NCI-H1417 treated with DMSO at 0.1 percent for 48 hours (cell line): Measurements from ENCODE around the gene KIRREL3.

Experiments
- DNase-seq: peaks from one replicate; lab custom pipeline; 2025; lab: John Stamatoyannopoulos, UW

KIRREL3 gene

DNA sequence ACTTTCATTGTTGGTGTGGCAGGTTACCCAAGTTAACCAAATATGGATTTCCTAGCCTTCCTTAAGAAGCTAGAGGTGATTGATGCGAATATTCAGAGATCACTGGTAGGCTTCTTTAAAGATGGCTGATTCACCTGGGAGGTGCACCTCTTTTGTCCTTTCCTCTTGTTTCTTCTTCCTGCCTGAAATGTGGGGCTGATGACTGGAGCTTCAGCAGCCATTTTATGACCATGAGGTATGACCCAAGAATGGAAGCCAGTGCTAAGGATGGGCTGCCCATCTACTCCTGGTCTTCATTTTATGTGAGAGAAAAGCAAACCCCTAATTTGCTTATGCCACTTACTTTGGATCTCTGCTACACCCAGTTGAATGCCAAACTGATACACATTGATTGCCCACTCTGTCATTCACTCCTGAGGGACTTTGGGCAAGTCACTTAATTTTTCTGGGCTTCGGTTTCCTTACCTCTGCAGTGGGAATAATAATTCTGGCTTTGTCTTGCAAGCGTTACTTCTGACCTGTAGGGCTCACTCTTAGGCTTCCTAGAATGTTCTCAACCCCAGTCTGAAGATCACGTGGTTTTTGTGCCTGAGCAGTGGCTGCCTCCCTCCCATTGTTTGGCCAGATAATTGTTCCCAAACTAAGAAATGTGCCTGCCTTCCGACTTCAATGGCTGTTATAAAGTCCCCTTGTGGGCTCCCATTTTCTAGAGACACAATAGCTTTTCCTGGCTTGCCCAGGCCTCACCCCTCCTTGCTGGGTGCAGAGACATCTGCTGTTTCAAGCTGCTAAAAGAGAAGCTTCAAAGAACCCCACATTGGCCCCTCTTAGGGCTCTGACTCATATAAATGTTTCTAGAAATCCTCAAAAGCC is 402.0 kb downstream of the KIRREL3 start:
- no peak for DNase-seq

- DNase-seq: no peak
Measured at GRCh38 chr11:126597041-126597440, 403.5 kb downstream of the KIRREL3 start.

DNA sequence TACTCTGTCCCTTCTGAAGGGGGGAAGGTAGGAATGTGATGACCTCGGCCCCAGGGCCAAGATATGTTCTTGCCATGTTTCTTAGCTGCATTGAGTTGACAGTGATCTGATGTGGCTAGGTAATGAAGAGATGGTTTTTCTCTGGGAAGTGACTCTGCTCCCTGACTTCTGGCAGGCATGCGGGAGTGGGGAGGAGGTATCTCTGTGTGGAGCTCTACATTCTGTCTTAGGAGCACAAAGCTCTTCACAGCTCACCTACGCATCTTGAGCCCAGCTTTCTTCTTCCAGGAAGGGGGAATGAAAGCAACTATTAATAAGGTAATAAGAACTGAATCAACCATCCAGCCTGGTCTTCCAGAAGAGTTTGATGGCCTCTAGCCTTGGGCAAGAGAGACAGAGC is 404.1 kb downstream of the KIRREL3 start:
- no peak for DNase-seq

GRCh38 chr11:126595560-126595959 is 405.0 kb downstream of the KIRREL3 start:
- DNase-seq: no peak

DNA sequence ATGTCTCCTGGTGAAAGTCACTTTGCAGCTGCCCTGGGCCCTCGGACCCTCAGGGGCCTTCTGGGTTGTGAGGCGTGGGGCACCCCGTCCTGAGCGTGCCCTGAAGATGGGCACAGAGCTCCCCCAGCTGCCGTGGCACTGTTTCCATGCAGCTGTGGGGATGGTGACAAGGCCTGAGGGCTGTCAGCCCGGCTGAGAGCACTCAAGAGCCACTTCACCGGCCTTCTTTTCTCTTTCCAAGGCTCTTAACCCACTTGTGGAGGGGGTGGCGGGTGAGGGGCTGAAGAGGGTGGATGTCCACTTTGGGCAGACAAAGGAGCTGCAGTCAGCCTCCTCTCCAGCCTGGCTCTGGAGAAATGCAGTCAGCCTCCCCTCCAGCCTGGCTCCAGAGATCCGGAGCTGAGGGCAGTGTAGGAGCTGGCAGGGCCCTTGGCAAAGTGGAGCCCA is 405.6 kb downstream of the KIRREL3 start:
- DNase-seq: no peak

GRCh38 chr11:126592496-126593410 is 407.8 kb downstream of the KIRREL3 start:
- peak; percentile 15 for DNase-seq

- no peak for DNase-seq
Measured at GRCh38 chr11:126591966-126592489, 408.5 kb downstream of the KIRREL3 start.

GRCh38 chr11:126589492-126589803 is 411.1 kb downstream of the KIRREL3 start:
- DNase-seq: no peak

DNA sequence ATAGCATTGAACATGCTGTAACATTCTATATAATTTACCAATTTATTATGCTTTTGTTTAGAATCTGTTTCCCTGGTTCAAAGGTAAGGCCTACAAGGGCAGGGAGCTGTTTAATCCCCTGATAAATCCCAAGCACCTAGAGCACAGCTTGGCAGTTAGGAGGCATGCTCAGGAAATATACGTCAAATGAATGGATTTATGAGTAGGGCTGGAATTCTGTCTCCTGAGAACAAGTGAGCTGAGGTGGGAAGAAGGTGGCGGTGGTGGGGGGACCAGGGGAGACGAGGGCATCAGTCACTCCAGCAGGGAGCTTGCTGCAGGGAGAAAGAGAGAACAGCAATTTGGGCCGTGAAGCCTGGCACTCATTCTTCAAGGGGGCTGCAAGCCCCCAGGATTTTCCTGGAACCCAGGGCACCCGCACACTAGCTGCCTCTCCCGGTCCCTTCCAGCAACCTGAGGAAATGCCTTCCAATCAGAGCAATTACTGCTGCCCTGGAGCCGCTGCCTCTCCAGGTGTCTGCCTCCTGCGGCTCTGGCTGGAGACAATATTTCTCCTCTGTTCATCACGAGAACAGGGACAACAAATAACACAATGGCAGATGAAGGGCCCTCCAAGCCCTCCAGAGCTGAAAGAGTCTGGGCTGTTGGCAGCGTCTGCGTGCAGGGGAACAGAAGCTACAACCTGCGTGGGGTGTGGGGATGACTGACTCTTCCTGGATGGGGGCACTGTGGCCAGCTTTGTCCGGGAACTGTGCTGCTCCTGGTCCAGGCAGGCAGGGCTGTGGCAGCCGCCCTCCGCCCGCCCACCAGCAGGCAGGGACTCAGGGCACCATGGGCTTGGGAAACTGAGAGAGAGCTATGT is 411.7 kb downstream of the KIRREL3 start:
- DNase-seq: peak; percentile 61

DNA sequence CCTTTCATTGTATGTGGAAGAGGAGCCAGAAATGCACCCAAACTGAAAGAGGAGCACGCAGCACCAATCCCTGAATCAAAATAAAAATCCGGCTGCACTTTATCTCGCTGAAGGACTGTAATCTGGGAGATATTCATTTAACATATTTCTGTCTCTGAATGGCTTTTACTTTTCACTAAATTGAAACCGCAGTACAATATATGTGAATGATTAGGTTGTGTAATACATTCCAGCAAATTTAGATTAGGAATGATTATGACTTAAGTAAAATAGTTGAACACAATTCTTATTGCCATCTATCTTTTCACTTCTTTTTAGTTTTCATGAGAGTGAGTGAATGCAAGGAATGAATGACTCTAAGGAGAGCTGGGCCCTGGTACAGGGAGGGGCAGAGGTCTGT is 413.0 kb downstream of the KIRREL3 start:
- DNase-seq: no peak

GRCh38 chr11:126585774-126586491 is 414.6 kb downstream of the KIRREL3 start:
- peak; percentile 44 for DNase-seq

DNA sequence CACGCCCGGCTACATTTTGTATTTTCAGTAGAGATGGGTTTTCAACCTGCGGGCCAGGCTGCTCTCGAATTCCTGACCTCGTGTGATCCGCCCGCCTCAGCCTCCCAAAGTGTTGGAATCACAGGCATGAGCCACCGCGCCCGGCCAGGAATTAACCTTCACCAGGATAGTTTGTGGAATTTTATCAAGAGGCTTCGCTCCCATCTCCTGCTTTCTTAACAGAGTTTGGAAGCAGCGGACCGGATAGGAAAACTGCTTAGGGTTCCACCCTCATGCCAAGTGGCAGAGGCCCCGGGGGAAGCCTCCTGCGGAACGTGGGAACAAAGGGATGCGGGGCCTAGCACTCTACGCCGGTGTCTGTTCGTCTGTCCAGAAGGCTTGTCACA is 415.2 kb downstream of the KIRREL3 start:
- DNase-seq: no peak

DNA sequence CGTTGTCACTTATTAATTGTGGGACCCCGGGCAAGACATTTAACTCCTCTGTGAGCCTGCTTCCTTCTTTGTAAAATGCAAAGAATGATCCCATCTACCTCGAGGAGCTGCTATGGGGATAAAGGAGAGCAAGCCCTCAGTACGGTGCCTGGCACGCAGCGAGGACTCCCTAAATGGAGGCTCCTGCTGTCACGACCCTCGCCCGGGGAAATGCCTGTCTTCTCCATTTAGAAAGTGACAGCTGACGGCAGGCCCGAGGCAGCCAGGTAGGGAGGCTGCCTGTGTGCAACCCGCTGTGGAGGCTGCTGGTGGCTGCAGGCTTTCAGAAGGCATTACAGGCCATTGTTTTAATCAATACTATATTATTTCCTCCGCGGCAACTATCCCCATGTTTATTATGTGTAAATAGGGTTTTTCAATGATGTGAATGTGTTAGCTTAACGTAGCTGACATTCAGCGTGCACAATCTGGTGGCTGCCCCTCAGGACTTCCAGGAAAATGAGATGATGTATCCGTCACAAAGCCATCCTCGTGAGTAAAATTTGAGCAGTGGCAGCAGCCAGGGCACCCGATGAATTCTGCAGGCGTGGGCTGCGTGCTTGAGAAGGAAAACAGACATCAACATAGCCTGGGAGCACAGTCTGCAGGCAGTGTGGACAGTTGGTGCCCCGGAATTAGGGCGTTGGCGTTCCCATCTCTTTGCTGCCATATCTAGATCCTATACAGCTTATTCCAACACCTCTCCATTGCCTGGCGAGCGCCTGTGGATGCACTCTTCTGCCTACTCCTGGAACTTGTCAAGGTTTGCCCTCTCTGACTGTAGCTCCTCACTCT is 416.8 kb downstream of the KIRREL3 start:
- no peak for DNase-seq

GRCh38 chr11:126583101-126583500 is 417.5 kb downstream of the KIRREL3 start:
- DNase-seq: no peak

GRCh38 chr11:126581871-126582648 is 418.5 kb downstream of the KIRREL3 start:
- no peak for DNase-seq

- DNase-seq: no peak
Measured at GRCh38 chr11:126578426-126578825, 422.1 kb downstream of the KIRREL3 start.

DNA sequence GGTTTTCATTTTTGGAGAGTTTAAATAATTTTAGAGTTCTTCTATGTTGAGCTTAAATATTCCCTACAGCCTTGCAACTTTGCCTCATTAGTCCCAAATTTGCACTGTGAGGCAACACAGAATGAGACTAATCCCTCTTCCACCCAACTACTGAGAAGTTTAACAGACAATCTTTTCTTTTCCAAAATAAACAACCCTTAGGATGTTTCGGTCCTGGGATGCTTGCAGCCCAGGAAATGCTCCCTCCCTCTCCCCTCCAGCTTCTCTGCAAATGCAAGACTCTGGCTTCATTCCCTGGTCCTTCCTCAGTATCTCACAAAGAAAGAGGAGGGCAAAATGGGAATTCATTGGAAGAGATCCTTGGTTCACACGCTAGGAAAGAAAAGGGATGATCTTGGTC is 422.5 kb downstream of the KIRREL3 start:
- DNase-seq: no peak

- no peak for DNase-seq
Measured at GRCh38 chr11:126575849-126576248, 424.7 kb downstream of the KIRREL3 start.

- peak; percentile 96 for DNase-seq
Measured at GRCh38 chr11:126573325-126573978, 427.1 kb downstream of the KIRREL3 start.
